SK-N-SH treated with all-trans-retinoic acid at 6 μM for 48 hours (cell line): ENCODE measurements around the gene ZBTB9.
A peak's percentile ranks its signal among the peaks of the same experiment; 100 is the strongest.

Experiments used
- ATAC-seq: fragments of 200-7000 bp; cut with Tn5 transposase; 3 replicates; pipeline ENCODE4 v1.9.1; 2020; ENCODE audit warnings: mild to moderate bottlenecking, moderate library complexity
- ARNTL ChIP-seq: fragments of 450-650 bp; formaldehyde crosslinking; IDR thresholded peaks from 2 replicates; pipeline ENCODE4 v1.5.0; 2020; ENCODE audit warnings: low read depth, mild to moderate bottlenecking, moderate library complexity, borderline replicate concordance
- BACH2 ChIP-seq: fragments of 250-450 bp; sonication (Bioruptor Pico); IDR thresholded peaks from 2 replicates; pipeline ENCODE4 v1.9.0; 2021; ENCODE audit warnings: mild to moderate bottlenecking, borderline replicate concordance
- CSDC2 ChIP-seq: fragments of 250-450 bp; sonication (Bioruptor Pico); IDR thresholded peaks from 2 replicates; pipeline ENCODE4 v1.5.0; 2020; ENCODE audit warnings: mild to moderate bottlenecking, moderate library complexity
- CSRNP3 ChIP-seq: fragments of 250-450 bp; sonication (Bioruptor Pico); IDR thresholded peaks from 2 replicates; pipeline ENCODE4 v1.5.1; 2021; ENCODE audit warnings: mild to moderate bottlenecking, moderate library complexity
- ESRRG ChIP-seq: fragments of 250-450 bp; sonication (Bioruptor Pico); IDR thresholded peaks from 2 replicates; pipeline ENCODE4 v1.6.1; 2021; ENCODE audit warnings: mild to moderate bottlenecking
- ISL1 ChIP-seq: fragments of 250-450 bp; sonication (Bioruptor Pico); IDR thresholded peaks from 2 replicates; pipeline ENCODE4 v2.1.2; 2022; ENCODE audit warnings: mild to moderate bottlenecking, moderate library complexity
- OSR1 ChIP-seq: fragments of 250-450 bp; sonication (Bioruptor Pico); IDR thresholded peaks from 2 replicates; pipeline ENCODE4 v1.8.0; 2022; ENCODE audit warnings: moderate library complexity, mild to moderate bottlenecking, inconsistent platforms
- PPARA ChIP-seq: fragments of 250-450 bp; sonication (Bioruptor Pico); IDR thresholded peaks from 2 replicates; pipeline ENCODE4 v1.5.0; 2020; ENCODE audit warnings: mild to moderate bottlenecking, borderline replicate concordance
- RARB ChIP-seq: fragments of 250-450 bp; sonication (Bioruptor Pico); IDR thresholded peaks from 2 replicates; pipeline ENCODE4 v1.8.0; 2021; ENCODE audit warnings: mild to moderate bottlenecking, moderate library complexity
- SNAI2 ChIP-seq: fragments of 250-450 bp; sonication (Bioruptor Pico); IDR thresholded peaks from 2 replicates; pipeline ENCODE4 v1.5.0; 2020; ENCODE audit warnings: mild to moderate bottlenecking, moderate library complexity
- TCF4 ChIP-seq: fragments of 250-450 bp; sonication (Bioruptor Pico); IDR thresholded peaks from 2 replicates; pipeline ENCODE4 v1.8.0; 2021; ENCODE audit warnings: mild to moderate bottlenecking, moderate library complexity, borderline replicate concordance
- TOX ChIP-seq: fragments of 250-450 bp; sonication (Bioruptor Pico); IDR thresholded peaks from 2 replicates; pipeline ENCODE4 v1.8.0; 2021; ENCODE audit warnings: mild to moderate bottlenecking, moderate library complexity, borderline replicate concordance
- TSHZ2 ChIP-seq: fragments of 250-450 bp; sonication (Bioruptor Pico); IDR thresholded peaks from 2 replicates; pipeline ENCODE4 v1.5.0; 2020; ENCODE audit warnings: mild to moderate bottlenecking, moderate library complexity
- ZFP30 ChIP-seq: fragments of 450-650 bp; formaldehyde crosslinking; IDR thresholded peaks from 2 replicates; pipeline ENCODE4 v1.5.0; 2022; ENCODE audit warnings: mild to moderate bottlenecking, moderate library complexity
- ZNF565 ChIP-seq: fragments of 450-650 bp; formaldehyde crosslinking; conservative IDR thresholded peaks from 2 replicates; pipeline ENCODE4 v1.5.0; 2020; ENCODE audit warnings: low read depth, mild to moderate bottlenecking, moderate library complexity
- TF ChIP-seq, protein P1 (sequence below): fragments of 250-450 bp; sonication (Bioruptor Pico); IDR thresholded peaks from 2 replicates; pipeline ENCODE4 v1.5.1; 2020; ENCODE audit warnings: low read depth, mild to moderate bottlenecking, moderate library complexity
- TF ChIP-seq, protein P2 (sequence below): fragments of 250-450 bp; sonication (Bioruptor Pico); IDR thresholded peaks from 2 replicates; pipeline ENCODE4 v1.8.0; 2020; ENCODE audit warnings: mild to moderate bottlenecking, moderate library complexity, borderline replicate concordance

The ZBTB9 gene

DNA sequence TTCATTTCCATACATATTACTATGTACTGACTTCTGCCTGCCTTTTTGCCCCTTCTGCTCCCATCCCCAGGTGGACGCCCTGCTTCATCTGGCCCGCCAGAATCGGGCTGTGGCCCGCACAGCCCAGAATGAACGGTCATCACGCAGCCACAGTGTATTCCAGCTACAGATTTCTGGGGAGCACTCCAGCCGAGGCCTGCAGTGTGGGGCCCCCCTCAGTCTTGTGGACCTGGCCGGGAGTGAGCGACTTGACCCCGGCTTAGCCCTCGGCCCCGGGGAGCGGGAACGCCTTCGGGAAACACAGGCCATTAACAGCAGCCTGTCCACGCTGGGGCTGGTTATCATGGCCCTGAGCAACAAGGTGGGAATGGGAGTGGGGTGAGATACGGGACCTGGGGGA lies 48.2 kb upstream of the ZBTB9 start:
- TF ChIP-seq CSRNP3 (CRISPR knock-in tag) (no peak), SNAI2 (no peak), ISL1 (no peak), OSR1 (CRISPR knock-in tag) (no peak), ZNF565 (CRISPR knock-in tag) (no peak), TSHZ2 (CRISPR knock-in tag) (no peak), ARNTL (CRISPR knock-in tag) (no peak)
- ATAC-seq, result no peak

GRCh38 chr6:33407132-33407718 lies 47.2 kb upstream of the ZBTB9 start:
- ATAC-seq, result no peak
- TF ChIP-seq TOX (CRISPR knock-in tag) (no peak), ZFP30 (CRISPR knock-in tag) (no peak), PPARA (CRISPR knock-in tag) (0 out of 2 replicates have a peak, but pooled peaks have one; percentile 21)
- TF ChIP-seq, all 23 proteins: peak for 1

DNA sequence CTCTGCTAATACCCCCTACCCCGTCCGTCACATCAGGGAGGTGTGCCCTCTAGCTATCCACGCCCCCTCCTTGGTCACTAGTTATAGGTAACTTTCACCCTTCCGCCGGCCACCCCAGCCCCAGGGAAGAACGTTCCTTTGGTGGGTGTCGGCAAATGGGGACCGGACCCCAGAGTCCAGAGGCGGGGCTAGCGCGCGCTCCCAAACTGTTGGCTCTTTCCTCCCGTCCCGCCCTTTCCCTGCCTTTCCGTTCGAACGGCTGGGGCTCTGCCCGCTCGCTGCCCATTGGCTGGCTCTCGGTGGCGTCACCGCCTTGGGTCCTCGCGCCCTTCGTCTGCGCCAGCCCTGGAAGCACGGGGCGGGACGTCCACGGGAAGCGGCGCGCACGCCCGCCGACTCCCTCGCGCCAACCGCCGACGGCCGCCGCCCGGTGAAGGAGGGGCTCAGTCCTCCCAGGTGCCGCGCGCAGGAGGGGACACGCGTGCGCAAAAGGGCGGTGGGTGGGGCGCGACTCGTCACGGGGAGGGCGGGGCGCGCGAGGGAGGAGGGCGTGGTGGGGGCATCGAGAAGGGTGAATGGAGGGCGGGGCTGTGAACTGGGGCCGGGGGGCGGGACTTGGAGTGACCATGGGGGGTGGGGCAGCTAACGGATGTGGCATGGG lies 44.2 kb upstream of the ZBTB9 start:
- TF ChIP-seq RARB (no peak), ZFP30 (CRISPR knock-in tag) (no peak), OSR1 (CRISPR knock-in tag) (no peak), CSRNP3 (CRISPR knock-in tag) (no peak), BACH2 (no peak), TCF4 (CRISPR knock-in tag) (no peak), ZNF565 (CRISPR knock-in tag) (no peak)
- peak; percentile 95 for ATAC-seq

DNA sequence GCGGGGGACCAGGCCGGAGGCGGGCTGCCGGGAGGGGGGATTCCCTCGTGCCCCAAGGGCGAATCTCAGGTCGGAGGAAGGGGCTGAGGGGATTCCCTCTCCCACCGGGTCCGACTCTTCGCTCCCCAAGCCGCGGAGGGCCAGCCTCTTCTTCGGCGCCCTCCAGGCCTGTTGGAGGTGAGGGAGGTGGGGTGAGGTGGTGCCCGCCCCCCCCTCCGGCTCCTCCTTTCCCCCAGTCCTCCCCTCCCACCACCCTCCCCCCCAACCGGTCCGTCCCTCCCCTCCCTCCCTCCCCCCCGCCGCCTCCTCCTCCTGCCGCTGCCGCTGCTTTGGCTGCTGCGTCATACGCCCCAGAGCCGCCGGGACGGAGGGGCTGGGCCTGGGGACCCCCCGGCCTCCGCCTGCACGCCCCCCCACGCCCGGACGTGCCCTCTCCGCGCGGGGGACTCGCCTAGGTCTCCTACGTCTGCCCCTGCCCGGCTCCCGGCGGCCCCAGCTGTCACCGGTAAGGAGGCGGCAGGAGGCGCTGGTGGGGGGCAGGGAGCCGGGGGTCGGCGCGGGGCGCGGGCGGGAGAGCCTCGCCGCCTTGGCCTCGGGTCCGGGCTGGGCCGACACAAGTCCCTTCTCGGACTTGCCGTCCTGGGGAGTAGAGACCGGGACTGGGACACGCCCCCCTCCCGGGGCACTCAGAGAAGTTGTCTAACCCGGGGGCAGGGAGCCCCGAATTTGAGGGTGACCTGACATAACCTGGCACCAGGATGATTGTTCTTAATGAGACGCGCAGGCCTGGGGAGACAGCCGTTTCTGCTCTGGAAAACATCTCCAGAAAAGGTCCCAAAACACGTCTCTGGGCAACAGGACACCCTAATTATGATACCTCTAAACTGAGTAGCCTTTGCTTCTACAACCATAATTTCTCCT lies 43.4 kb upstream of the ZBTB9 start, which contains the start of gene PHF1:
TSS of gene PHF1 (plus strand) at position 304 of the 921 bp plus-strand sequence. CDS start 1,250 bp downstream, outside the sequence.
- peak; percentile 41 for ATAC-seq

More for the DNA sequence above, 43.4 kb upstream of the ZBTB9 start, which contains the start of gene PHF1:
- TF ChIP-seq, protein P1, sequence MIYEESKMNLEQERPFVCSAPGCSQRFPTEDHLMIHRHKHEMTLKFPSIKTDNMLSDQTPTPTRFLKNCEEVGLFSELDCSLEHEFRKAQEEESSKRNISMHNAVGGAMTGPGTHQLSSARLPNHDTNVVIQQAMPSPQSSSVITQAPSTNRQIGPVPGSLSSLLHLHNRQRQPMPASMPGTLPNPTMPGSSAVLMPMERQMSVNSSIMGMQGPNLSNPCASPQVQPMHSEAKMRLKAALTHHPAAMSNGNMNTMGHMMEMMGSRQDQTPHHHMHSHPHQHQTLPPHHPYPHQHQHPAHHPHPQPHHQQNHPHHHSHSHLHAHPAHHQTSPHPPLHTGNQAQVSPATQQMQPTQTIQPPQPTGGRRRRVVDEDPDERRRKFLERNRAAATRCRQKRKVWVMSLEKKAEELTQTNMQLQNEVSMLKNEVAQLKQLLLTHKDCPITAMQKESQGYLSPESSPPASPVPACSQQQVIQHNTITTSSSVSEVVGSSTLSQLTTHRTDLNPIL, result no peak
- TF ChIP-seq CSDC2, result no peak
- no peak for TF ChIP-seq ESRRG (CRISPR knock-in tag)
- TF ChIP-seq, protein P2, sequence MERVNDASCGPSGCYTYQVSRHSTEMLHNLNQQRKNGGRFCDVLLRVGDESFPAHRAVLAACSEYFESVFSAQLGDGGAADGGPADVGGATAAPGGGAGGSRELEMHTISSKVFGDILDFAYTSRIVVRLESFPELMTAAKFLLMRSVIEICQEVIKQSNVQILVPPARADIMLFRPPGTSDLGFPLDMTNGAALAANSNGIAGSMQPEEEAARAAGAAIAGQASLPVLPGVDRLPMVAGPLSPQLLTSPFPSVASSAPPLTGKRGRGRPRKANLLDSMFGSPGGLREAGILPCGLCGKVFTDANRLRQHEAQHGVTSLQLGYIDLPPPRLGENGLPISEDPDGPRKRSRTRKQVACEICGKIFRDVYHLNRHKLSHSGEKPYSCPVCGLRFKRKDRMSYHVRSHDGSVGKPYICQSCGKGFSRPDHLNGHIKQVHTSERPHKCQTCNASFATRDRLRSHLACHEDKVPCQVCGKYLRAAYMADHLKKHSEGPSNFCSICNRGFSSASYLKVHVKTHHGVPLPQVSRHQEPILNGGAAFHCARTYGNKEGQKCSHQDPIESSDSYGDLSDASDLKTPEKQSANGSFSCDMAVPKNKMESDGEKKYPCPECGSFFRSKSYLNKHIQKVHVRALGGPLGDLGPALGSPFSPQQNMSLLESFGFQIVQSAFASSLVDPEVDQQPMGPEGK, result no peak
- TF ChIP-seq OSR1 (CRISPR knock-in tag), result no peak
- no peak for TF ChIP-seq TSHZ2 (CRISPR knock-in tag)
- TF ChIP-seq ARNTL (CRISPR knock-in tag), result no peak
- TF ChIP-seq ZNF565 (CRISPR knock-in tag), result no peak
- TF ChIP-seq CSRNP3 (CRISPR knock-in tag), result no peak
- no peak for TF ChIP-seq PPARA (CRISPR knock-in tag)
